Fibroblast of pulmonary artery (primary cell): ENCODE measurements around the gene PKN3.

Experiments used
- DNase-seq: peaks from one replicate; pipeline ENCODE4 v3.0.0-alpha.2; 2010; ENCODE audit warnings: low read depth
- H3K4me3 ChIP-seq: replicated peaks from 2 replicates; pipeline ENCODE4 v1.5.1; 2011; ENCODE audit warnings: low read depth, mild to moderate bottlenecking, control low read depth, low read length, moderate library complexity
- CTCF ChIP-seq: IDR thresholded peaks from 2 replicates; pipeline ENCODE4 v1.5.1; 2011; ENCODE audit warnings: mild to moderate bottlenecking, control low read depth, low read length, inconsistent platforms; ENCODE audit errors: missing control alignments

The PKN3 gene

GRCh38 chr9:128718047-128718446 is 15.7 kb downstream of the PKN3 start:
- no peak for DNase-seq
- H3K4me3 ChIP-seq = no peak overlapping the region
- no peak for TF ChIP-seq CTCF

GRCh38 chr9:128718475-128718874 is 16.2 kb downstream of the PKN3 start:
- H3K4me3 ChIP-seq = no peak overlapping the region
- no peak for TF ChIP-seq CTCF
- DNase-seq = no peak

GRCh38 chr9:128719919-128720605 is 17.8 kb downstream of the PKN3 start:
- TF ChIP-seq CTCF = no peak
- H3K4me3 ChIP-seq = no peak overlapping the region
- DNase-seq = no peak

GRCh38 chr9:128720841-128721486 is 18.7 kb downstream of the PKN3 start:
- TF ChIP-seq CTCF = no peak
- H3K4me3 ChIP-seq = no peak overlapping the region
- DNase-seq = no peak

- no peak for TF ChIP-seq CTCF
- no peak overlapping the region for H3K4me3 ChIP-seq
- DNase-seq = no peak
These were observed 19.2 kb downstream of the PKN3 start for GRCh38 chr9:128721487-128722010.

- DNase-seq = no peak
- TF ChIP-seq CTCF = no peak
- H3K4me3 ChIP-seq = no peak overlapping the region
These were observed 20.4 kb downstream of the PKN3 start for GRCh38 chr9:128722380-128723351.
